Ovary (tissue), 9 donors: ENCODE results near the gene PASD1. TPM values are rescaled to one million over a fixed set of nuclear protein-coding genes. Genes with fewer than 3 reads are reported as not detected.

ENCODE experiments used
- DNase-seq, 5 donors: peaks; one replicate each; pipeline ENCODE4 v3.0.0-alpha.2; 2019 to 2020
- H3K27ac ChIP-seq, 2 donors: fragments of 200-600 bp; one replicate each; pipeline versions ENCODE4 v1.5.1 to v1.8.0; 2019 to 2022
- H3K27me3 ChIP-seq: fragments of 200-600 bp; one replicate; pipeline ENCODE4 v1.8.0; 2022
- H3K36me3 ChIP-seq: fragments of 200-600 bp; sonication (generic); one replicate; pipeline ENCODE4 v1.5.1; 2019
- H3K4me1 ChIP-seq: one replicate; pipeline ENCODE4 v1.8.1; 2013; ENCODE audit warnings: mild to moderate bottlenecking, moderate library complexity; ENCODE audit not compliant: insufficient read depth
- H3K4me3 ChIP-seq: fragments of 200-600 bp; sonication (generic); one replicate; pipeline ENCODE4 v1.5.1; 2017
- H3K9me3 ChIP-seq, 2 donors: fragments of 200-600 bp in 1 of 2; sonication (generic) in 1 of 2; one replicate each; pipeline versions ENCODE4 v1.5.1 to v1.8.1; 2013 to 2019; ENCODE audit warnings: mild to moderate bottlenecking in 1 of 2, moderate library complexity in 1 of 2
- CTCF ChIP-seq, 3 donors: fragments of 450-650 bp in 2 of 3; fragments of 200-600 bp in 1 of 3; IDR thresholded peaks; one replicate each; pipeline versions ENCODE4 v1.5.1 to v1.8.0; 2016 to 2022; ENCODE audit warnings: antibody characterized with exemption in 3 of 3, mild to moderate bottlenecking in 1 of 3
- EP300 ChIP-seq: sonication (generic); formaldehyde crosslinking; IDR thresholded peaks from one replicate; pipeline ENCODE4 v1.6.1; 2017; ENCODE audit warnings: antibody characterized with exemption
- POLR2A ChIP-seq: fragments of 450-650 bp; IDR thresholded peaks from one replicate; pipeline ENCODE4 v1.6.1; 2017; ENCODE audit warnings: antibody characterized with exemption, mild to moderate bottlenecking, moderate library complexity
- WGBS, 3 donors: extraction: QIAGEN DNeasy Blood & Tissue Kit in 1 of 3; methylation state at CpG; one replicate each; pipeline versions ENCODE4 v1.1.5 to v1.1.7; 2013 to 2017; 5-methylcytosine and 5-hydroxymethylcytosine counted together
- intact Hi-C, 4 donors: fragments of 100-400 bp; cut with DNase I; formaldehyde crosslinking; loops; one replicate each; pipeline versions ENCODE4 v1.11.0 to v1.15.1; 2022 to 2023
- polyA plus RNA-seq, 2 donors: library from polyadenylated mRNA; stranded (reverse); fragments of 200-250 nt in 1 of 2; fragments of 350-450 nt in 1 of 2; fragmentation: Illumina TruSeq in 1 of 2; extraction: RNeasy Lipid Tissue Mini Kit (QIAGEN cat#74804) in 1 of 2; gene quantifications; one replicate each; pipeline ENCODE4 v1.2.3, GENCODE V29; 2013 to 2014
- total RNA-seq, 7 donors: library from RNA; depleted of rRNA in 2 of 7; stranded (reverse); fragments of >200 nt in 2 of 7; fragmentation: NEBNext Ultra II Directional in 3 of 7; extraction: Animal tissue kit (Norgen Biotek cat#: 25700) in 3 of 7; gene quantifications; one replicate each; pipeline versions ENCODE4 v1.1.0 to v1.2.4, GENCODE V29; 2016 to 2023
- donor health status: DM: no; HTN: no; CAD: no; lungs with moderate emphysema.
- donor health status: DM: no; HTN: no; CAD: no.
- donor health status: Bipolar disorder and iron deficiency.
- donor health status: DM: yes; HTN: yes; CAD: no.
- donor health status: DM: no; HTN: no; CAD: no.
- donor health status: DM: yes; HTN: yes; CAD: no.

Gene PASD1
- total and polyA plus RNA-seq, 9 donors = 0.02 TPM; not detected in 8

GRCh38 chrX:151711154-151711553, 147.7 kb downstream of the PASD1 start:
- DNase-seq = no peak
- intact Hi-C loops = no loop called here
- Histone ChIP-seq H3K27ac (no peak overlapping the region), H3K36me3 (no peaks in the 10 kb centered on the region), H3K27me3 (no peaks in the 10 kb centered on the region), H3K4me3 (no peak overlapping the region), H3K4me1 (no peaks in the 10 kb centered on the region), H3K9me3 (no peaks in the 10 kb centered on the region)
- 47 to 59% (median 49%) methylated on average over 5 of the region's 5 CpGs for whole genome bisulfite sequencing, 3 donors
- no peak for TF ChIP-seq POLR2A
- TF ChIP-seq CTCF (IDR thresholded peaks at IDR 0.05) = no peak
- no peak for TF ChIP-seq EP300

- 11 to 27% (median 21%) methylated on average over 2 of the region's 2 CpGs for WGBS, 3 donors
- intact Hi-C loops = no loop called here
- no peak for TF ChIP-seq POLR2A
- H3K4me1 ChIP-seq = no peaks in the 10 kb centered on the region
- no peaks in the 10 kb centered on the region for H3K36me3 ChIP-seq
- no peaks in the 10 kb centered on the region for H3K27me3 ChIP-seq
- no peak overlapping the region for H3K4me3 ChIP-seq
- no peak overlapping the region for H3K27ac ChIP-seq
- no peak for DNase-seq
- no peaks in the 10 kb centered on the region for H3K9me3 ChIP-seq
Measured at GRCh38 chrX:151711787-151712186, 148.3 kb downstream of the PASD1 start.

GRCh38 chrX:151712253-151712652, 148.8 kb downstream of the PASD1 start:
- Histone ChIP-seq H3K27me3 (no peaks in the 10 kb centered on the region), H3K9me3 (no peaks in the 10 kb centered on the region), H3K4me3 (no peak overlapping the region), H3K27ac (no peak overlapping the region), H3K36me3 (no peaks in the 10 kb centered on the region), H3K4me1 (no peaks in the 10 kb centered on the region)
- TF ChIP-seq CTCF (IDR thresholded peaks at IDR 0.05) = no peak
- no peak for TF ChIP-seq EP300
- no peak for TF ChIP-seq POLR2A
- no peak for DNase-seq
- intact Hi-C loops = no loop called here
- WGBS, 3 donors = 24 to 30% (median 29%) methylated on average over 3 of the region's 3 CpGs

- intact Hi-C loops = no loop called here
- Histone ChIP-seq H3K36me3 (no peaks in the 10 kb centered on the region), H3K4me3 (no peak overlapping the region), H3K4me1 (no peaks in the 10 kb centered on the region), H3K9me3 (no peaks in the 10 kb centered on the region), H3K27me3 (no peaks in the 10 kb centered on the region), H3K27ac (no peak overlapping the region)
- DNase-seq = no peak
- 47 to 60% (median 58%) methylated on average over 3 of the region's 3 CpGs for WGBS, 3 donors
- TF ChIP-seq CTCF (IDR thresholded peaks at IDR 0.05) (no peak), POLR2A (no peak), EP300 (no peak)
Measured at GRCh38 chrX:151713849-151714248, 150.4 kb downstream of the PASD1 start.

GRCh38 chrX:151714362-151714761, 150.9 kb downstream of the PASD1 start:
- DNase-seq = no peak

More at GRCh38 chrX:151714362-151714761, 150.9 kb downstream of the PASD1 start:
- no peak overlapping the region for H3K27ac ChIP-seq
- H3K9me3 ChIP-seq = no peaks in the 10 kb centered on the region
- H3K4me1 ChIP-seq = no peaks in the 10 kb centered on the region
- H3K4me3 ChIP-seq = no peak overlapping the region
- WGBS, 3 donors = 55 to 60% (median 59%) methylated on average over 5 of the region's 5 CpGs
- no peaks in the 10 kb centered on the region for H3K36me3 ChIP-seq
- intact Hi-C loops = no loop called here
- H3K27me3 ChIP-seq = no peaks in the 10 kb centered on the region
- TF ChIP-seq EP300 = no peak
